GM19455 (cell line): Measurements from ENCODE around the gene LAMB4.

ENCODE experiments used
- ATAC-seq: cut with Tn5 transposase; IDR thresholded peaks from one replicate; pipeline ENCODE4 v1.9.1; 2021; ENCODE audit not compliant: unreplicated experiment

The LAMB4 gene

GRCh38 chr7:108079648-108080591, 50.2 kb downstream of the LAMB4 start:
- ATAC-seq: no peak

DNA sequence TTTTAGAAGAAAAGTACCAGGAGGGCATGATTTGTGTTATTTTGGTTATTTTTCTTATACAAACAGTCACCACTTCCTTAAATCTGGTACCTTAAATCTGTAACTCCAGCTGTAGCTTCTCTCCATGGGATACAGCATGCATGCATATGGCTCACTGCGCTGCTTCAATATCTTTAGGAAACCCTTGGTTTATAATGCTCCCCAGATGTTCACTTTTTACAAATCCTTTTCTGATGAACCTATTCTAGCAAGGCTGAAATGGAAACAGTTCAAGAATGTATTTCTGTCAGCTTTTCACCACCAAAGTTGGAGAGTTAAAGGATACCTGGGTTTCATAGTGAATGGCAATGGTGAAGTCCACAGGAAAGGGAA, 50.9 kb downstream of the LAMB4 start:
- ATAC-seq: no peak

DNA sequence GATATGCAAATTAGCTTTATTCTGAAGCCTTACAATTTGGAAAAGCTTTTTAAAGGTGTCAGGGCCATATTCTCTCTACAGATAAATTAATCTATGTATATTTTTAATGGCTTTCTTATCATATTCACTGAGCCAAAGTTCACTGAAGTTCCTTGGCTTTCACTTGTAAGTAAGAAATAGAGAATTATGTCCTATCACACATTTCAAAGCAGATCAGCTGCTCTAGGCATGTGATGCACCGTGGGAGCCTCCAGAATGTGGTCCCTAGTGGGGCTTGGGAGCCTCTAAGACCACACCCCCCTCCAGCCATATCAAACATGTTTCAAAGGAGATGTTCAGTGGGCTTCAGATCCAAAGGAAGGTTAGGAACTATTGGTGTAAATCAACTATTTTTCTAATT, 51.5 kb downstream of the LAMB4 start:
- no peak for ATAC-seq

- no peak for ATAC-seq
Measured at GRCh38 chr7:108078211-108078673, 51.9 kb downstream of the LAMB4 start.

GRCh38 chr7:108077709-108078108, 52.5 kb downstream of the LAMB4 start:
- no peak for ATAC-seq

- no peak for ATAC-seq
Measured at GRCh38 chr7:108076156-108076555, 54.0 kb downstream of the LAMB4 start.

- no peak for ATAC-seq
Measured at GRCh38 chr7:108073305-108074070, 56.7 kb downstream of the LAMB4 start.

- ATAC-seq: no peak
Measured at GRCh38 chr7:108072739-108073138, 57.4 kb downstream of the LAMB4 start.

- ATAC-seq: no peak
Measured at GRCh38 chr7:108072116-108072515, 58.0 kb downstream of the LAMB4 start.

DNA sequence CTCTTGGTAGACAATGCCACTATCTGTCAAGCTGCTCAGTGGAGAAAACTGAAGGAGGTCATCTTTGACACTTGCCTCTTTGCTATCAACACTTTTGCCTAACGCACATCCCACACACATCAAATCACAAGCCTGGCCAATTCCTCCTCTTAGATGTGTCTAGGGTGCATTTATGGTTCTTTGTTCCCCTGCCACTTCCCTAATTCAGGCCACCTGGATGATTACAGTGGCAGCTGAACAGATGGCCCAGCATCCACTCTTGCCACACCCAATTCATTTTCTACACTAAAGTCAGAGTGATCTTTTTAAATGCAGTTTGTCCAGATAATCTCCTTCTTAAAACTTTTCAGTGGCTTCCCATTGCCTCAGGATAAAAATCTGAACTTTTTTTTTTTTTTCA, 58.6 kb downstream of the LAMB4 start:
- ATAC-seq: no peak

GRCh38 chr7:108069646-108070045, 60.5 kb downstream of the LAMB4 start:
- no peak for ATAC-seq

GRCh38 chr7:108067844-108068243, 62.3 kb downstream of the LAMB4 start:
- ATAC-seq: no peak

- ATAC-seq: no peak
Measured at GRCh38 chr7:108066486-108066885, 63.7 kb downstream of the LAMB4 start.

GRCh38 chr7:108063520-108063933, 66.6 kb downstream of the LAMB4 start:
- ATAC-seq: no peak

DNA sequence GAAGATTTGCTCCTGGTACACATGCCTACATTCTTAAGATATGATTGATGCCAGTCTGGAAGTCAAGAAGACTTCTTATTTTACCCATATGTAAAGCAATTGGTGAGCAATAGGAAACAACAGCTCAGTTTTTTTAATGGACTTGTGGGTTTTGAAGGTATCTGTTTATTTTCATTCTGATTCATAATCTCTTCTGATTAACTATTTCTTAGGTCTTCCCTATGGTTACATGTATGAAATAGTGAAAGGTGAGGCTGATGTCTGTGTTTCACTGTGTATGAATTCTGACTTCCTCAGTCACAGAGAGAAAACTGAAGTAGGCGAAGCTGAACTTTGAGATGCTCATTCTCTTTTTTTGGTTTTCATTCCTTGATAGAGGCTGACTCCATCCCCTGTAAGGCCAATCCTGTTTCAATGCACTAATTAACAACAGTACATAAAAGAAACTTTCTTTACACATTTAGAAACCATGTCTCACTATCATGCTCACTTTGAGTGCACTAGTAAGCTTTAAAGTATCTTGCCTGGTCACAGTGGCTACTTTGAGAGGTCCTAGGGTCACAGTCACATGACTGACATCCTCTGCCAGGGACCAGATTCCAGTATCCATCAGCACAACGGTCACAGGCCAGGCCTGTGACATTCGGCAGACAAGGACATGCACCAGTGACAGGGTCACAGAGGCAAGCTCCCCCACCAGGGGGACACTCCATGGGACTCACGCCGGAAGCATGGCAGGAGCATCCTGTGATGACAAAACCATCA, 67.7 kb downstream of the LAMB4 start:
- ATAC-seq: no peak

GRCh38 chr7:108059526-108059925, 70.6 kb downstream of the LAMB4 start:
- no peak for ATAC-seq

DNA sequence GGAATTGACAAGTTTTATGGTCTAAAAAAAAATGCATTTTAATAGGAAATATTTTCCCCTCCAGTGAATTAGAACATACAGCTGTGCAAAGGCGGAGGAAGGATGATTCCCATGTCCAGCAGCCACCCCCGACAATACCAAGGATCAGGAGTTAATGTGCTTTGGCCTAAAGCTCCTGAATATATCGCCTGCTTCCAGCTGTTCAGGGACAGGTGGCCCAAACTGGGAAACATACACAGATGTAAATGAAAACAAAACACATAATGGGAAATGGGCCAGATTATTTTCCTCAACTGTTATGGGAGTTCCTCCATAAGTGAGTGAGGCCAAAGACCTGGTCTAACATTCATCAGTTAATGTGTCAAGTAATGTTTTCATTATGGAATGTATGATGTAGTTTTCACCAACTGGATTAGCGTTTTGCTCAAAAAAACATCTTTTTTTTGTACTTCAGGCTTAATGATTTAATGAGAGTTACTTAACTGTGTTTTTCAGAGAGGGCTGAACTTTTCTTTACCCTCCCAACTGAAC, 72.1 kb downstream of the LAMB4 start:
- no peak for ATAC-seq

DNA sequence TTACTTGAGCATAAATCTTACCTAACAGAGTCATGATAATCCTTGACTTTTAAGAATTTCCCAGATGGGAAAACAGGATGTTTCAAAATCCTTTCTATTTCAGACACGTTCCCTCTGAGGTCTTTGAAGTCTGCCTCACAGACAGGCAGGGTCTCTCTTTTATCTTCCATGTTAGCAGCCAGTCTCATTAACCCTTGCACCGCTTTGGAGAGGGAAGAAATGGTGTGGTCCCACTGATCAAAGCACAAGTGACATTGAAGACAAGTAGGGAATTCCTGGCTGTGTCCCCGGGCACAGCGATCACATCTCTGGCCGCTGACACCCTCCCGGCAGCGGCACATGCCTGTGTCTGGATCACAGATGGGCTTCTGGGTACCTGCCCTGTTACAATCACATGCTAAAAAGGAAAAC, 74.5 kb downstream of the LAMB4 start:
- ATAC-seq: no peak

DNA sequence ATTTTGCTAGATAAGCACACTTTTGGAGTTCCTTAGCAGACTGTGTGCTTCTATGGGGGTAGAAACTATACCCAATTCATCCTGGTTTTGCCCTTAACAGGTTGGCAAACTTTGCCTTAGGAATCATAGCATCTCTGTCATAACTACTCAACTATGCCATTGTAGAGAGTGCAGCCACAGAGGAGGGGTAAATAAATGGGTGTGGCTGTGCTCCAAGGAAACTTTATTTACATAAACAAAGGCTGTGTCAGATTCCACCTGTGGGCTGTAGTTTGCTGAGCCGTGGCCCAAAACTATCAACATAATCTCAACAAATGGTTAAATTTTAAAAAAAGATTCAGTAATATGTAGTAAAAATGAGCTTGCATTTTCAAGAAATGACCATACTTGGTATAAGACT, 75.6 kb downstream of the LAMB4 start:
- no peak for ATAC-seq

DNA sequence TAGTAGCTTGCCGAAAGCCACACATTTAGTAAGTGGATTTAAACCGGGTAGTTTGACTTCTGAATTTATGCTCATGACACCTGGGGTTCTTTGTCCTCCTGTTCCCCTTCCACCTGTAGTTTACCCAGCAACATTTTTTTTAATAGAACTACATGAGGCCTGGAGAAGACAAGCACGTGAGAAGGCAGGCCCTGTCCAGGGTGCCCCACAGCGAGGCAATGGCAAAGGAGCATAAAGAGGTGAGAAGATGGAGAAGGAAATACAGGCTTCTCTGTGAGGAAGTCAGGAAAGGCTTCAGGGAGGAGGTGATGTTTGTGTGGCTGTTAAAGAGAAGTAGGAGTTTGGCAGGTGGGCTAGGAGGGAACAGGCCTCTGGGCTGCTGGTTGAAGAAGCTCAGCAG, 76.9 kb downstream of the LAMB4 start:
- ATAC-seq: no peak

- no peak for ATAC-seq
Measured at GRCh38 chr7:108051454-108051853, 78.7 kb downstream of the LAMB4 start.
